Stimulated activated CD4-positive, alpha-beta T cell treated with anti-CD3 and anti-CD28 coated beads, Interleukin-4, amount 100 ng/mL, for 24 hours (primary cell): ENCODE measurements around the gene ENPP3.

Experiments
- DNase-seq: peaks from one replicate; pipeline ENCODE4 v3.0.0-alpha.2; 2020

Gene ENPP3

GRCh38 chr6:131642987-131643611 is 6.0 kb downstream of the ENPP3 start:
- DNase-seq = no peak

GRCh38 chr6:131643855-131644460 is 6.9 kb downstream of the ENPP3 start:
- no peak for DNase-seq

GRCh38 chr6:131644921-131645320 is 7.8 kb downstream of the ENPP3 start:
- no peak for DNase-seq

- no peak for DNase-seq
These were observed 8.7 kb downstream of the ENPP3 start for GRCh38 chr6:131645846-131646245.

GRCh38 chr6:131646249-131646670 is 9.2 kb downstream of the ENPP3 start:
- no peak for DNase-seq

- no peak for DNase-seq
These were observed 14.7 kb downstream of the ENPP3 start for GRCh38 chr6:131651782-131652181.

- no peak for DNase-seq
These were observed 15.4 kb downstream of the ENPP3 start for GRCh38 chr6:131652472-131652871.

GRCh38 chr6:131654326-131654725 is 17.2 kb downstream of the ENPP3 start:
- DNase-seq = no peak

GRCh38 chr6:131655387-131655786 is 18.3 kb downstream of the ENPP3 start:
- no peak for DNase-seq

- DNase-seq = no peak
These were observed 18.8 kb downstream of the ENPP3 start for GRCh38 chr6:131655951-131656350.

- no peak for DNase-seq
These were observed 19.6 kb downstream of the ENPP3 start for GRCh38 chr6:131656667-131657066.

- no peak for DNase-seq
These were observed 20.1 kb downstream of the ENPP3 start for GRCh38 chr6:131657222-131657621.

- DNase-seq = no peak
These were observed 20.6 kb downstream of the ENPP3 start for GRCh38 chr6:131657630-131658111.

- no peak for DNase-seq
These were observed 21.2 kb downstream of the ENPP3 start for GRCh38 chr6:131658287-131658686.

GRCh38 chr6:131660195-131660594 is 23.1 kb downstream of the ENPP3 start:
- no peak for DNase-seq

GRCh38 chr6:131663578-131664165 is 26.6 kb downstream of the ENPP3 start:
- DNase-seq = no peak

- DNase-seq = no peak
These were observed 32.8 kb downstream of the ENPP3 start for GRCh38 chr6:131669891-131670290.

GRCh38 chr6:131673184-131673583 is 36.1 kb downstream of the ENPP3 start:
- DNase-seq = no peak

- DNase-seq = no peak
These were observed 41.3 kb downstream of the ENPP3 start for GRCh38 chr6:131678442-131678841.

GRCh38 chr6:131680868-131681267 is 43.8 kb downstream of the ENPP3 start:
- DNase-seq = no peak

- DNase-seq = no peak
These were observed 44.5 kb downstream of the ENPP3 start for GRCh38 chr6:131681585-131681984.

GRCh38 chr6:131682442-131682841 is 45.3 kb downstream of the ENPP3 start:
- DNase-seq = no peak

GRCh38 chr6:131683479-131683878 is 46.4 kb downstream of the ENPP3 start:
- DNase-seq = no peak

GRCh38 chr6:131685266-131685780 is 48.2 kb downstream of the ENPP3 start:
- no peak for DNase-seq
